ENCODE measurements around the gene COG3. TPM values are rescaled to one million over a fixed set of nuclear protein-coding genes. Genes with fewer than 3 reads are reported as not detected.
A peak's percentile ranks its signal among the peaks of the same experiment; 100 is the strongest.

The COG3 gene
- total and polyA plus RNA-seq, 2 of the 13 experiments (the other 11 are each of a cell fraction or from before 2014, with no cell fraction given) = 37.8 to 47.5 TPM

GRCh38 chr13:45464687-45465453 is at the start of gene COG3 (continued):
- TF ChIP-seq, protein P1, sequence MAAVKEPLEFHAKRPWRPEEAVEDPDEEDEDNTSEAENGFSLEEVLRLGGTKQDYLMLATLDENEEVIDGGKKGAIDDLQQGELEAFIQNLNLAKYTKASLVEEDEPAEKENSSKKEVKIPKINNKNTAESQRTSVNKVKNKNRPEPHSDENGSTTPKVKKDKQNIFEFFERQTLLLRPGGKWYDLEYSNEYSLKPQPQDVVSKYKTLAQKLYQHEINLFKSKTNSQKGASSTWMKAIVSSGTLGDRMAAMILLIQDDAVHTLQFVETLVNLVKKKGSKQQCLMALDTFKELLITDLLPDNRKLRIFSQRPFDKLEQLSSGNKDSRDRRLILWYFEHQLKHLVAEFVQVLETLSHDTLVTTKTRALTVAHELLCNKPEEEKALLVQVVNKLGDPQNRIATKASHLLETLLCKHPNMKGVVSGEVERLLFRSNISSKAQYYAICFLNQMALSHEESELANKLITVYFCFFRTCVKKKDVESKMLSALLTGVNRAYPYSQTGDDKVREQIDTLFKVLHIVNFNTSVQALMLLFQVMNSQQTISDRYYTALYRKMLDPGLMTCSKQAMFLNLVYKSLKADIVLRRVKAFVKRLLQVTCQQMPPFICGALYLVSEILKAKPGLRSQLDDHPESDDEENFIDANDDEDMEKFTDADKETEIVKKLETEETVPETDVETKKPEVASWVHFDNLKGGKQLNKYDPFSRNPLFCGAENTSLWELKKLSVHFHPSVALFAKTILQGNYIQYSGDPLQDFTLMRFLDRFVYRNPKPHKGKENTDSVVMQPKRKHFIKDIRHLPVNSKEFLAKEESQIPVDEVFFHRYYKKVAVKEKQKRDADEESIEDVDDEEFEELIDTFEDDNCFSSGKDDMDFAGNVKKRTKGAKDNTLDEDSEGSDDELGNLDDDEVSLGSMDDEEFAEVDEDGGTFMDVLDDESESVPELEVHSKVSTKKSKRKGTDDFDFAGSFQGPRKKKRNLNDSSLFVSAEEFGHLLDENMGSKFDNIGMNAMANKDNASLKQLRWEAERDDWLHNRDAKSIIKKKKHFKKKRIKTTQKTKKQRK (IDR thresholded peaks at IDR 0.05; ENCODE audit: low read length) = no peak
- peak; percentile 81 for TF ChIP-seq SP5 (CRISPR knock-in tag; IDR thresholded peaks at IDR 0.05; ENCODE audit: borderline replicate concordance, low read depth)
- TF ChIP-seq, protein P2, sequence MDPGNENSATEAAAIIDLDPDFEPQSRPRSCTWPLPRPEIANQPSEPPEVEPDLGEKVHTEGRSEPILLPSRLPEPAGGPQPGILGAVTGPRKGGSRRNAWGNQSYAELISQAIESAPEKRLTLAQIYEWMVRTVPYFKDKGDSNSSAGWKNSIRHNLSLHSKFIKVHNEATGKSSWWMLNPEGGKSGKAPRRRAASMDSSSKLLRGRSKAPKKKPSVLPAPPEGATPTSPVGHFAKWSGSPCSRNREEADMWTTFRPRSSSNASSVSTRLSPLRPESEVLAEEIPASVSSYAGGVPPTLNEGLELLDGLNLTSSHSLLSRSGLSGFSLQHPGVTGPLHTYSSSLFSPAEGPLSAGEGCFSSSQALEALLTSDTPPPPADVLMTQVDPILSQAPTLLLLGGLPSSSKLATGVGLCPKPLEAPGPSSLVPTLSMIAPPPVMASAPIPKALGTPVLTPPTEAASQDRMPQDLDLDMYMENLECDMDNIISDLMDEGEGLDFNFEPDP (CRISPR knock-in tag; conservative IDR thresholded peaks at IDR 0.05) = no peak
- TF ChIP-seq ZSCAN21 (CRISPR knock-in tag; IDR thresholded peaks at IDR 0.05; ENCODE audit: borderline replicate concordance) = peak; percentile 14
- no peak for TF ChIP-seq ZNF263 (CRISPR knock-in tag; IDR thresholded peaks at IDR 0.05)
- TF ChIP-seq GABPB1 (CRISPR knock-in tag; IDR thresholded peaks at IDR 0.05) = peak; percentile 99
- no peak for TF ChIP-seq HOXA7 (CRISPR knock-in tag; IDR thresholded peaks at IDR 0.05)
- no peak for TF ChIP-seq ZSCAN25 (CRISPR knock-in tag; IDR thresholded peaks at IDR 0.05)
- no peak for TF ChIP-seq PPARG (CRISPR knock-in tag; conservative IDR thresholded peaks at IDR 0.05)
- TF ChIP-seq, protein P3, sequence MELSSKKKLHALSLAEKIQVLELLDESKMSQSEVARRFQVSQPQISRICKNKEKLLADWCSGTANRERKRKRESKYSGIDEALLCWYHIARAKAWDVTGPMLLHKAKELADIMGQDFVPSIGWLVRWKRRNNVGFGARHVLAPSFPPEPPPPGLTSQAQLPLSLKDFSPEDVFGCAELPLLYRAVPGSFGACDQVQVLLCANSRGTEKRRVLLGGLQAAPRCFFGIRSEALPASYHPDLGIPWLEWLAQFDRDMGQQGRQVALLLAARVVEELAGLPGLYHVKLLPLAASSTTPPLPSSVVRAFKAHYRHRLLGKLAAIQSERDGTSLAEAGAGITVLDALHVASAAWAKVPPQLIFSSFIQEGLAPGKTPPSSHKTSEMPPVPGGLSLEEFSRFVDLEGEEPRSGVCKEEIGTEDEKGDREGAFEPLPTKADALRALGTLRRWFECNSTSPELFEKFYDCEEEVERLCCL (CRISPR knock-in tag; IDR thresholded peaks at IDR 0.05; ENCODE audit: borderline replicate concordance) = no peak
- no peak for TF ChIP-seq SYNCRIP (IDR thresholded peaks at IDR 0.05; ENCODE audit: insufficient read depth, low read depth, low read length)
- 0 out of 2 replicates have a peak, but pooled peaks have one; percentile 41 for TF ChIP-seq JUND (CRISPR knock-in tag; IDR thresholded peaks at IDR 0.05)
- TF ChIP-seq ZNF510 (CRISPR knock-in tag; IDR thresholded peaks at IDR 0.05; ENCODE audit: low read depth) = 0 out of 2 replicates have a peak, but pooled peaks have one; percentile 43
- no peak for TF ChIP-seq MZF1 (CRISPR knock-in tag; IDR thresholded peaks at IDR 0.05; ENCODE audit: borderline replicate concordance)
- TF ChIP-seq SNAI1 (CRISPR knock-in tag; IDR thresholded peaks at IDR 0.05; ENCODE audit: borderline replicate concordance) = no peak; the same call in 1 of the 2 replicates
- peak; percentile 82 for TF ChIP-seq HIVEP1 (CRISPR knock-in tag; IDR thresholded peaks at IDR 0.05)
- peak; percentile 70 for TF ChIP-seq HCFC1 (IDR thresholded peaks at IDR 0.05; ENCODE audit: low read depth, low read length)
- TF ChIP-seq ZNF639 (CRISPR knock-in tag; conservative IDR thresholded peaks at IDR 0.05) = peak; percentile 100
- TF ChIP-seq ZNF564 (CRISPR knock-in tag; IDR thresholded peaks at IDR 0.05) = no peak; the same call in 1 of the 2 replicates
- no peak for TF ChIP-seq CBX1 (IDR thresholded peaks at IDR 0.05; ENCODE audit: low read depth)
- no peak for TF ChIP-seq DR1 (CRISPR knock-in tag; IDR thresholded peaks at IDR 0.05)
- TF ChIP-seq CAMTA2 (CRISPR knock-in tag; IDR thresholded peaks at IDR 0.05; ENCODE audit: borderline replicate concordance) = no peak
